Islet of Langerhans (tissue), 1 donor: Measurements from ENCODE around the gene STAT2.
A peak's percentile ranks its signal among the peaks of the same experiment; 100 is the strongest.
"Not testable (repeated sequence)": the region's sequence is repeated elsewhere in the genome, so short reads cannot be mapped to it uniquely, and the experiment has no call there.

Experiments used
- FAIRE-seq: peaks from one replicate; lab custom pipeline; 2011; peaks lifted over from hg19 to GRCh38; lab: Jason Lieb, UNC

Gene STAT2

DNA sequence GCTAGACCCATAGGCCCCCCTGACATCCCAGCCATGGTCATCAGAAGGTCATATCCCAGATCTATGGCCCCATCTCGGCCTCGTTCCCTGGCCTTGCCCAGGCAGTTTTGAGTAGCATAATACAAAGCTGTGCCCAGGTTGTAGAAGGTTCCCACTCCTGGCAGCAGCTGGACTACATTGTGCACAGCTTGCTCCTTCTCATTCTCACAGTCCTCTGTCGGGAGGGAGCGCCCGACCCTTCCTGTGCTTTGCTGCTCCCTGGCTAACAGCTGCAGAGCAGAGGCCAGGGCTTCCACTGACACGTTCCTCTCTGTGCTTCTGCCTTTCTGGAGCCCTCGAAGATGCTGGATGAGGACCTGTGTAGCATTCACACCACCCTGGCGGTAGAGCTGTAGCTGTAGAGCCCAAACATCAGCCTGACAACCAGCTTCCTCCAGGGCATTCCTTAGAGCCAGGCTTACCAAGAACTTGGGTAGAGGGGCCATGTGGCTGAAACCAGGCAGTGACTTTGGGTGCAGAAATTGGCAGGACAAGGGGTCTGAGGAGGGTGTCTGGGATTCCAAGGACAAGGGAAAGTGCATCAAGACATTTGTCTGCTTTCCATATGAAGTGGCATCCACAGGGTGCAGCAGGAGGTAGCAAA, 1.7 kb upstream of the STAT2 start:
- no peak for FAIRE-seq

DNA sequence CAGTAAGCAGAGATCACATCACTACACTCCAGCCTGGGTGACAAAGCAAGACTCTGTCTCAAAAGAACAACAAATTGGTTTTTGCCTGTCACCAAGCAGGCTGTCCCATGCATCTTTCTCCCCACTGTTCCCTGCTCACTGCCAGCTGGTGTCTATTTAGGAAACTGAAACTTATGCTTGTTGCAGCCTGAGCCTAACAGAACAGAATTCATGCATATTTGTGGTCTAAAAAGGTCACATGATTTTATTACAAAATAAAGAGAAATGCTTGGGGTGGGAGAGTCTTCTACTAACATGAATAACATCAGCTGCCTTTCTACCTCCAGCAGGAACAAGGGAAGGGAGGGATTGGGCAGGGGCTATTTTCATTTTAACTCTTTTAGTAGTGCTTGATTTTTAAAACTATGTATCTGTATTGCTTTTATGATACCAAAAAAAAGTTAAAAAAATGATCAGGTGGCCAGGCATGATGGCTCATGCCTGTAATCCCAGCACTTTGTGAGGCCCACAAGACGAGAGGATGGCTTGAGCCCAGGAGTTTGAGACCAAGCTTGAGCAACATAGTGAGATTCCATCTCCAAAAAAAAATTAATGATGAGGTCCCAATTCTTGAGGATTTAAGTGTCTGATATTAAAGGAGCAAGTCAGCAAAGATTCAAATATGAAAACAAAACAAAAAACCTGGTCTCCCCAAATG, 923 bp downstream of the STAT2 start:
- no peak for FAIRE-seq

DNA sequence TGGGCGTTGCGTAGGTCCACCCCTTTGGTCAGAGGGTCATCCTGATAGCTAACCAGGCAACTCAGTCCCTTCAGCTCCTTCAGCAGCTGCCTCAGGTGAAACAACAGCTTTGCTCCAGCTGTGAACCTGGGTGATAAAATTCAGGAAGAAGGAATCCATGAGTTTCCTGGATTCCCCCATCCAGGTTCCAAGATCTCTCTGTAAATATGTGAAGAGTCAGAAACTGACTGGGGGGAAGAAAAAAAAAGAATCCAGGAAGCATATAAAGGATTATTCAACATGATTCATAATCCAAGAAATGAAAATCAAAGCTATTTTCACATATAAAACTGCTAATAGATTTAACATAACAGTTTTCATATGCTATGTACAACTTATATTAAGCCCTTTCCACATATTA, 8.6 kb downstream of the STAT2 start:
- no peak for FAIRE-seq

DNA sequence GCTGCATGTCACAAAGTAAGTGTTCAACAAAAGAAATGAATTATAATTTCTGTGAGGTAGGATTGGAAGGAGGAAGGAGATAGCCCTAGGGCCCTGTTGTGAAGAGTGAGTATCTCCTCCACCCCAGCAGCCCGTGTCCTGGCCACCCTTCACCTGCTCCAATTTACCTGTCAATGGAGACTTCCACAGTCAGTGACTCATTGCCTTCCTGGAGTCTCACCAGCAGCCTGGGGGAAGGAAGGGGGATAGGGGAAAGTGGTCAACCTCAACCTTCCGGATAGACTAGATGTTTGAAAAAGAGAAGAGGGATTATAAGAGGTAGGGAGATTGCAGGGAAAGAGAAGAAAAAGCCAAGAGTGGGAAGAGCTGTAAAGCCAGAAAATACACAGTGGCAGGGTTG, 9.2 kb downstream of the STAT2 start:
- no peak for FAIRE-seq

DNA sequence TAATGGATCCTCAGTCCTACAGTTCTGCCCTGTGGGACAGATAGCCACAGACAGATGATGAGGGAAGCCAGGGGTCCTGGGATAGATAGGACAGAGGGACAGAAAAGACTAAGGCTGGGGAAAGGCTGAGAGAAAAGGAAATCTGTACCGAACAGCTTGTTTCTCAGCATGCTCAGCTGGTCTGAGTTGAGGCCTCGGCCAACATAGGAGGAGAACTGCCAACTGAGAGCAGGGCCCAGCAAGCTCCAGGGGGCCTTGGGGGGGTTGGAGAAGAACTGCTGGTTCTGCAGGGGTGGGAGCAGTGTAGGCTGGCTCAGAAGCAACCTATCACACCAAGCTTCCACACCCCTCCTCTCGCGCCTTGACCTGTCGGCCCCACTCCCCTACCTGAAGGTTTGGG, 11.1 kb downstream of the STAT2 start:
- FAIRE-seq, result no peak

DNA sequence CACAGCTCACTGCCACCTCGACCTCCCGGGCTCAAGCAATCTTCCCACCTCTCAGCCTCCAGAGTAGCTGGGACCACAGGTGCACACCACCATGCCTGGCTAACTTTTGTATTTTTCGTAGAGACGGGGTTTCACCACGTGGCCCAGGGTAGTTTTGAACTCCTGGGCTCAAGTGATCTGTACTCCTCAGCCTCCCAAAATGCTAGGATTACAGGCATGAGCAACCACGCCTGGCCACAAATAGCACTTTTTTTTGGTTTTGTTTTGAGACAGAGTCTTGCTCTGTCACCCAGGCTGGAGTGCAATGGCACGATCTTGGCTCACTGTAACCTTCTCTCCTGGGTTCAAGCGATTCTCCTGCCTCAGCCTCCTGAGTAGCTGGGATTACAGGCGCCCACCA, 12.7 kb downstream of the STAT2 start:
- not testable (repeated sequence) for FAIRE-seq

DNA sequence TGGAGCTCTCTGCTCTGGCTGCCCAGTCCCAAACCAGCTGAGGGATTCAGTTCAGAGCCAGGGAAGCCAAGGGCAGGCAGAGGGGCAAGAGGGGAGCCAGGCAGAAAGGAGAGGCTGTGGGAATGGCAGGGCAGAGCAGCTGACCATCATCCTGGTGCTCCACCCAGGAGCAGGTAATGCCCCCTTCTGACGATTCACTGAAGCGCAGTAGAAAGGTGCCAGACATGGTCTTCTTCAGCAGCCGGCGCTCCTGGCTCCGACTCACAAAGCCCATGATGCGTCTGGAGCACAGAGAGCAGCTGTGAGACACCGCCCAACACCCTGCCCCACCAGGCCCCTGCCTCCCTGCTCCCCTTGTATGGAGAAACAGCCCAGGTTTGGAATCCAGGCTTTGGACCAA, 13.2 kb downstream of the STAT2 start:
- no peak for FAIRE-seq

DNA sequence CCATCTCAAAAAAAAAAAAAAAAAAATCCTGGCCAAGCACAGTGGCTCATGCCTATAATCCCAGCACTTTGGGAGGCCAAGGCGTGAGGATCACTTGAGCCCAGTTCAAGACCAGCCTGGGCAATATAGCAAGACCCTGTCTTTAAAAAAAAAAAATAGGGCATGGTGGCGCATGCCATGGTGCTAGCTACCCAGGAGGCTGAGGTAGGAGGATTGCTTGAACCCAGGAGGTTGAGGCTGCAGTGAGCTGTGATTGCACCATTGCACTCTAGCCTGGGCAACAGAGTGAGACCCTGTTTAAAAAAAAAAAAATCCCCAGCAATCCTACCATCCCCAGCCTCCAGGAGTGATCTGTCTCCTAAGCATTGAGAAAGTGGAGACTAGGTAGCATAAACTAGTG, 17.6 kb downstream of the STAT2 start:
- not testable (repeated sequence) for FAIRE-seq

DNA sequence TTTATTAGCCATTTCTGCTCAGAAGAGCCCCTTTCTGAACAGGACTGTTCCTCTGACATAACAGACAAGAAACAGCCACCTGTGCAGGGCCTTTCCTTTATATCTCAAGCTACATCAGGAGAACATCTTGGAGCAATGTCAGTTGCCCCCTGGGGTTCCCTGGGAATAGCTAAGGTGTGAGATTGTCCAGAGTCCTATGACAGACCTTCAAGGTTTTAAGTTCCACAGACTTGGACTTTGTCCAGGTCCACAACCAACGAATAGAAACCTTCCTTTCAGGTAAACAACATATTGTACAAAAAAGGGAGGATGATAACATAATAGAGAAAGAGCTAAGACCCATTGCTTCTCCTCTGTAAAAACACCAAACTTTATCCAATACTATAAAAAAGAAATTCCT, 18.3 kb downstream of the STAT2 start:
- FAIRE-seq, result no peak

DNA sequence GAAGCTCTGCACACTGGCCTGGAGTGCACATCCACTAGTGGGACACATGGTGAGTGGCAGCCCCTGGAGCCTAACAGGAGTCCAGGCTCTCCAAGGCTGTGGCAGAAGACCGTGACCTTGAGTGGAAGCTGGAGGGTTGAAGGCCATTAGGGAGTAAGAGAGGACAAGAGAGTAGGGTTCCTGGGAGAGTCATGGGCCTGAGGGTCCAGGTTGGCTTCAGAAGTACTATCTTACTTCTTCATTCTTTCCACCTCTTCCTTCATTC, 20.8 kb downstream of the STAT2 start:
- FAIRE-seq, result no peak

DNA sequence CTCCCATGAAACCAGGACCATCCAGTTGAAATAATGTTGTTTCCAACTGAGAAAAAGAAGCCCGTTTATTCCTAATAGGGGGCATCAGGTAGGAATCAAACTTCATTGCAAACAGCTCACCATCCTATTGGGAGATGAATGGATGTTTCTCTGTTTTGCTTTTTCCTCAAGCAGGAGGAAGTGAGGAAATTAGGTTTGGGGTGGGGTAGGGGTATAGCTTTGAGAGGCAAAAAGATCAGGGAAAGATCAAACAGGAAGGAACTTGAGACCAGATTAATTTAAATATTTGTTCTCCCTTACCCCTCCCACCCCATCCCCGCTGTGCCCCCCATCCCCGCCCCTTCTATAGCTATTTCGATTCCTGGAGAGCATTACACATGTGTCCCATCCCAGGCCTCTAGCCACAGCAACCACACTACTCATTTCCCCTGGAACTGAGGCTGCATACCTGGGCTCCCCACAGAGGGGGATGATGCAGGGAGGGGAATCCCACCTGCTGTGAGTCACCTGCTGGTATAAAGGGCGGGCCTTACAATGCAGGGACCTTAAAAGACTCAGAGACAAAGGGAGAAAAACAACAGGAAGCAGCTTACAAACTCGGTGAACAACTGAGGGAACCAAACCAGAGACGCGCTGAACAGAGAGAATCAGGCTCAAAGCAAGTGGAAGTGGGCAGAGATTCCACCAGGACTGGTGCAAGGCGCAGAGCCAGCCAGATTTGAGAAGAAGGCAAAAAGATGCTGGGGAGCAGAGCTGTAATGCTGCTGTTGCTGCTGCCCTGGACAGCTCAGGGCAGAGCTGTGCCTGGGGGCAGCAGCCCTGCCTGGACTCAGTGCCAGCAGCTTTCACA, 21.4 kb downstream of the STAT2 start, which contains the start of gene IL23A:
Gene IL23A (plus strand): TSS at position 577 of the 850 bp plus-strand sequence. CDS start 161 bp downstream, at position 738.
- FAIRE-seq, result no peak

DNA sequence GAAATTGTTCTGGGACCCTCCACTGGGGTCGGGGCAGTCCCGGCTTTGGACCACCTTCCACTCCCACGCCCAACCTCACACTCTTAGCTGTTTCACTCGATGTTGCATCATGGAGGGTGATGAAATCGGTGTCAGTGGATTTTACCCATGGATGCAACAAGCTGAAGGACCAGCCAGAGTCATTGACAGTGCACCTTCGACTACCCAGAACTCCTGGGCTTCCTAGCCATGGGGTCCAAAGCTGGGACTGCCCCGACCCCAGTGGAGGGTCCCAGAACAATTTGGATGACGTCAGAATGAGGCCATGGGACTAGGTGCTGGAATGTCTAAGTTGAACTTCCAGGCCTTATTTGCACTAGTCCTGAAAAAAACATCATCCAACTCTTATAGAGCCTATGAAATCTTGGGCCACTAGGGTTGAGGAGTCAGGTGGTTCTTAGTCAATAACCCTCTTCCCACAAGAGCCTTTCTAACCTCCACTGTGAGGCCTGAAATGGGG, 22.1 kb downstream of the STAT2 start:
- no peak for FAIRE-seq

DNA sequence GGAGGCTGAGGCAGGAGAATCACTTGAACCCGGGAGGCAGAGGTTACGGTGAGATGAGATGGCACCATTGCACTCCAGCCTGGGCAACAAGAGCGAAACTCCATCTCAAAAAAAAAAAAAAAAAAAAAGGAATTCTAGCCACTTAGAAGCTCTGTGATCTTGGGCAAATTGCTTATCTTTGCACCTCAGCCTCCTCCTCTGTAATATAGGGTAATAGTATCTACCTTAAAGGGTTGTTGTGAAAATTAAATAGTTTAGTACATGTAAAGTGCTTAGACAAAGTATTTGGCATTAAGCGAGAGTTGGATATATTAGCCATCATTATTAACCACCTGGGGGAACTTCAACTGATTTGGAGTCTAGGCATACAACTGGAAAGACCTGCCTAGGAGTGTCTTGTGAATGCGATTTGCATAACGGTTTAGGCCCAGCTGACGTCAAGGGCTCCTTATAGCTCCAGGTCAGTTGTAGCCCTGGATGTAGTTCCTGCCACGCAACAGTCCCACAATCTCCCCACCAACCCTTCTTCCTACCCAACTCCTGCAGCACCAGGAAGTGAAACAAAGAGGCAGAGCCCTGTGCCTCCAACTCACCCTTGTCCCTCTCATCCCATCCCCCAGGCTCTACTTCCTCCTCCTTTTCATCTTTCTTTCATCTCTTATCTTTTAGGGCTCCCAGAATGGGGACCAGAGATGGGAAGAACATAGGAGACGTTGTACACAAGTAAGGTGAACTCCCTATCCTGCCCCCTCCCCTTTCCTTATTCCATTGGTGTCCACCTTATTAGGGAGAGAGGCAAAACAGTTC, 23.3 kb downstream of the STAT2 start:
- FAIRE-seq, result no peak

DNA sequence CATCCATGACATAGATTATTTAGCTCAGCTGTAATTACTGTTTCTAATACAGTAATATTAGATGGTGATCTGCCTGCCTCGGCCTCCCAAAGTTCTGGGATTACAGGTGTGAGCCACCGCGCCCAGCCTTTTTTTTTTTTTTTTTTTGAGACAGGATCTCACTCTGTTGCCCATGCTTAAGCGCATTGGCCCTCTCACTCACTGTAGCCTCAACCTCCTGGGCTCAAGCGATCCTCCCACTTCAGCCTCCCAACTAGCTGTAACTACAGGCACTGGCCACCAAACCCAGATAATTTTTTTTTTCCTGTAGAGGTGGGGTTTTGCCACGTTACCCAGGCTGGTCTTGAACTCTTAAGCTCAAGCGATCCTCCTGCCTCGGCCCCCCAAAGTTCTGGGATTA, 24.4 kb downstream of the STAT2 start:
- not testable (repeated sequence) for FAIRE-seq

DNA sequence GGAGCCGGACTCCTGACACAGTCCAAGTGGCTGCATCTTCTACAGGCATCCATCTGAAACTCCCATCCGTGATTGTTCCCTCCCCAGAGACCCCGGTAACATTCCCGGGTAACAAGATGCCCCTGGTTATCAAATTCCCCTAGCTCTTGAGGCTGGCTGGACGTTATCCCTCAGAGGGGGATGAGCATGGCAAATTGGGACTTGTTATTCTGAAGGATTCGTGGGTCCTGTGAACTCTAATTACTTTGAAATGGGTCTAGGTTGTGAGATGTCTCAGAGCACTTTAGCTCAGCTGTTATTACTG, 25.5 kb downstream of the STAT2 start:
- FAIRE-seq, result no peak

DNA sequence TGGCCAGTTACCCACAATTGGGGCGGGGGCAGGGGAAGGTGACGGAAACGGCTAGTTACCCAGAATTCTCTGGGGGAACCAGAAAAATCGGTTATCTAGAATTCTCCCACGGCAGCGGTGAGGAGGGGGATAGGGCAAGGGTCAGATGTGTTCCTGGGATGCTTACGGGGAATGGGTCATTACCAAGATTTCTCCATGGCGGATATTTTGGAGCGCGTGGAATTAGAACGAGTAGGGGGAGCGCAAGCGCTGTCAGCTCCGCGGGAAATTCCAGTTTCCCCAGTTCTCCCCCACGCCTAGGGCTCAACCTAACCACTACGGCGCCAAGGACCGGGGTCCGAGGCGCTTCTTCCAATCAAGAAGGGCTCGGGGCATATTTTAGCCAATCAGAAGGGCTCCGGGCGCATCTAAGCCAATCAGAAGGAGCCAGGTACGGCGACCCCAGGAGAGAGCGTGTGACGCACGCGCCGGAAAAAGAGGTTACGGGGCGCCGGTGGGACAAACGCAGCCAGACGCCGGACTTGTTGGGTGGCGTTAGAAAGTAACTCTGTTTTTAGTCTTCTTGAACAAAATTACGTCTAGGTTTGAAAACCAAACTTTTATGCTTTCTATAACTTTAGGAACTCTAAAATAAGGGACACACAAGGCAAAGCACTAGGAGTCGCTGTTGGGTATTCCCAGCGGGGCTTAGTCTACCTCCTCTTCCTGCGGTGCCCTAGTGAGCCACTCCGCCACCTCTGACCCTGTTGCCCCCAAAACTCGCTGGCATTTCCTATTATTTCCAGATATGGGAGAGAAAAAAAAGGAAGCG, 26.0 kb downstream of the STAT2 start, which contains the start of gene PAN2:
Gene PAN2 (minus strand): TSS at position 322 of the 811 bp plus-strand sequence. CDS start 906 bp downstream, outside the sequence.
- FAIRE-seq, result peak; percentile 24

DNA sequence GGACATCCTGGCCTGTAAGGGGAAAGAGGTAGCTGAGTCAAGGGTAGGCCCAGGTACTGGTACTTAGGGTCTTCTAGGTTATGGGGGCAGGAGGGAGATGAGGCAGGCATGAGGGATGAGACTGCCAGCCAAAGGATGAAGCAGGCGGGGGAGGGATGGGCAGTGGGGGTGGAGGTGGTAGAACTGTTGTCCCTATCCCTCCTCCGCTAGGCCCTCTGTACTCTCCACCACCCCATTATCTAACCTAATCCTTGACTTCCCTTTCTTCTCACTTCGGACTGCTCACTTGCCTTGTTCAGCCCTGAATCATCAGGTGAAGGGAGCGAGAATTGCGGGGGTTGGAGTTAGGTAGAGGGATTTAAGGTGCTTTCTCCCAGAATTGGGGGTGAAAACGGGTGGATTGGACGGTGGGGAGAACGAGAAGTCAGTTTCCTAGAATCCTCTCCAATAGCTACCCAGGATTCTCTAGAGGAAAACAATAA, 26.7 kb downstream of the STAT2 start:
- FAIRE-seq, result no peak

DNA sequence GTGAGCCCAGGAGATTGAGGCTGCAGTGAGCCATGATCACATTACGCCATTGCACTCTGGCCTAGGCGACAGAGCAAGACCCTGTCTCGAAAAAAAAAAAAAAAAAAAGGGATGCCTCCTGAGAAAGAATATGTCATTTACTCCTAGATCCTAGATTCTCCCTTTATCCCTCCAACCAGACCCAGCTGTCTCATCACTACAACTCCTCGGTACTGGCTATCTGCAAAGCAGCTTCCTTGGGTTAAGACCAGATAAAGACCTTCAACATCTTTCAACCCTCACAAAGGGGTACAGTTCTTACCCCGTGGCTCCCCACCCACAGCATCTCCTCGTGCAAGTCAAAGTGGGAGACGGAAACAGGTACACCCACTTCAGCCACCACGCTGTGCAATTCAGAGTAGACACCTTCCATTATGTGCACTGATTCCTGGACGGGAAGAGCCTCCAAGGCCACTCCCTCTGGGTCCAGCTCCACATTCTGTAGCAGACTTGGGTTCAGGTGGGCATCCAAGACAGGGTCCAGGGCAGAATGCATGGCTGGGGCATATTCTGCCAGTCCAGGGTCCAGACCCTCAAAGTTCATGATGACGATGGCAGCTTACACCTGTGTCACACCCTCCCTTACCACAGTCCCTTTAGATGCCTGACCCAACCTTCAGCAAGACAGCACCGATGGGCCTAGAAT, 27.3 kb downstream of the STAT2 start:
- FAIRE-seq, result no peak

DNA sequence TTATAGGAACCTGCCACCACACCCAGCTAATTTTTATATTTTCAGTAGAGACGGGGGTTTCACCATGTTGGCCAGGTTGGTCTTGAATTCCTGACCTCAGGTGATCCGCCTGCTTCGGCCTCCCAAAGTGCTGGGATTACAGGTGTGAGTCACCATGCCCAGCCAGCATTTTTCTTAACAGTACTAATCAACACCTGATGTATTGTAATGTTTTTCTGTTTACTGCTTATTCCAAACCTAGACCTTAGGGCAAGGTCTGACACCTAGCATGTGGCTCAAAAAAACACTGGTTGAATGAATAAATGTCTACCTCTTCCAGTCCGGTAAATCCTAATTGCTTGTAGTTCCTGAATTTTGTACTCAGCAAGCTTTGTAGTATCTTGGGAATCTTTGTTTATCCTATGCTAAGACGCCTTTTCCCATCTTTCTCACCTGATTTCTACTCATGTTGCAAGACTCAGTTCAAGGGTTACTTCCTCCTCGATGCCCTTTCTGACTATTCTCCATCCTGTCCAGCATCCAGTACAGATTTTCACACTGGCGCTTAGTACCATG, 28.9 kb downstream of the STAT2 start:
- no peak for FAIRE-seq

DNA sequence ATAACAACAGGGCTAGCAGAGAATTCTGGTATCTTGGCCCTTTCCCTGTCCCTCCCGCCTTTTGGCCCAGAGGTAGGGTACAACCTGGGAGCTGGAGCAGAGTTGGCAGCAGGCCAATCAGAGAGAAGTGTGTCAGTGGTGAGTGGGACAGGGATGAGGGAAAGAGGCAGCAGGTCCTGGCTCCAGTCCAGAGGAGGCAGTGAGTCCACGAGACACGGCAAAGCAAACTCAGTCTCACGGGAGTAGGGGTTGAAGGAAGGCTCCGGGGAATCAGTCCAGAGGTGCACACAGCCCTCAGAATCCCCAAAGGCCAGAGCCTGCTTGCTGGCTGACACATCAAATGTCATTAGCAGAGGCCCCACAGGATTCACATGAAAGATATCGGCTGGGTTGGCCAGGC, 33.4 kb downstream of the STAT2 start:
- FAIRE-seq, result no peak

DNA sequence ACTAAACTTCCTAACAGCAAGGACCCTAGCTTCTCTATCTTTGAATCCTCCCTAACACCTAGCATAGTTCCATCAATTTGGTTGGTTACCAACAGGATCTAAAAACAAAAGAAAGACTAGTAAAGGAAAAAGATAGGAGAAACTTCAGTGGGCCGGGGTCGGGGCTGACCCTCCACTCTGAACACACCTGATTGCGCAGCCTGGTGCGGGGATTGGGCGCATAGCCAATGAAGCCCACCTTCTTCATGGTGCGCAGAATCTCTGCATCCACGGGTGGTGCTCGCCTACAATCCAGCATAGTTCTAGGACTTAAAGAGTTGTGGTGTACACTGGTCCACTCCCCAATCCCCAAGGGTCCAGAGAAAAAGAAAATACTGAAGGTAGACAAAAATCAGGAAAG, 33.8 kb downstream of the STAT2 start:
- no peak for FAIRE-seq
